IPS-20b (cell line): ENCODE data around the gene MYOC.
"Not testable (repeated sequence)": the region's sequence is repeated elsewhere in the genome, so short reads cannot be mapped to it uniquely, and the experiment has no call there.

Source experiments
- H3K27ac ChIP-seq: one replicate; pipeline ENCODE4 v1.5.1; 2013; ENCODE audit warnings: low read length
- H3K27me3 ChIP-seq: 2 replicates; pipeline ENCODE4 v1.6.1; 2013; ENCODE audit warnings: mild to moderate bottlenecking, low read length, inconsistent platforms; ENCODE audit not compliant: insufficient read depth
- H3K36me3 ChIP-seq: 2 replicates; pipeline ENCODE4 v1.6.1; 2013; ENCODE audit warnings: low read depth, mild to moderate bottlenecking, inconsistent platforms, low read length, moderate library complexity; ENCODE audit not compliant: insufficient read depth
- H3K4me1 ChIP-seq: 2 replicates; pipeline ENCODE4 v1.6.1; 2013; ENCODE audit warnings: mild to moderate bottlenecking, control low read depth, inconsistent platforms, low read length, moderate library complexity; ENCODE audit not compliant: insufficient read depth
- H3K4me3 ChIP-seq: 2 replicates; pipeline ENCODE4 v1.5.1; 2013; ENCODE audit warnings: mild to moderate bottlenecking, low read length, inconsistent platforms
- H3K9ac ChIP-seq: 2 replicates; pipeline ENCODE4 v1.6.1; 2013; ENCODE audit warnings: low read depth, mild to moderate bottlenecking, inconsistent platforms, low read length, moderate library complexity
- H3K9me3 ChIP-seq: 2 replicates; pipeline ENCODE4 v1.6.1; 2013; ENCODE audit warnings: mild to moderate bottlenecking, low read depth, low read length, inconsistent platforms; ENCODE audit not compliant: insufficient read depth

Gene MYOC

DNA sequence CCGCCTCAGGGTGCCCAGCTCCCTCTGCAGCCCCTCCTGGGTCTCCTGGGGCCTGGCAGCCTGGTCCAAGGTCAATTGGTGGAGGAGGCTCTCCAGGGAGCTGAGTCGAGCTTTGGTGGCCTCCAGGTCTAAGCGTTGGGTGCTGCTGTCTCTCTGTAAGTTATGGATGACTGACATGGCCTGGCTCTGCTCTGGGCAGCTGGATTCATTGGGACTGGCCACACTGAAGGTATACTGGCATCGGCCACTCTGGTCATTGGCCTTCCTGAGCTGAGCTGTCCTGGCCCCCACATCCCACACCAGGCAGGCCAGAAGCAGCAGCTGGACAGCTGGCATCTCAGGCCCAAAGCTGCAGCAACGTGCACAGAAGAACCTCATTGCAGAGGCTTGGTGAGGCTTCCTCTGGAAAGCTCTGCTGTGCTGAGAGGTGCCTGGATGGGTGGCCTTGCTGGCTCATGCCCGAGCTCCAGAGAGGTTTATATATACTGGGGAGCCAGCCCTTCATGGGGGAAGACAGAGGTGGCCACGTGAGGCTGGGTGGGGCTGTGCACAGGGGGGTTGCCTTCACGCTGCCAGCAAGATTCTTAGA is at the start of gene MYOC:
TSS of gene MYOC (minus strand) at position 455 of the 589 bp plus-strand sequence. CDS start at position 378, 77 bp downstream.
- H3K36me3 ChIP-seq = no peaks in the 10 kb centered on the region

DNA sequence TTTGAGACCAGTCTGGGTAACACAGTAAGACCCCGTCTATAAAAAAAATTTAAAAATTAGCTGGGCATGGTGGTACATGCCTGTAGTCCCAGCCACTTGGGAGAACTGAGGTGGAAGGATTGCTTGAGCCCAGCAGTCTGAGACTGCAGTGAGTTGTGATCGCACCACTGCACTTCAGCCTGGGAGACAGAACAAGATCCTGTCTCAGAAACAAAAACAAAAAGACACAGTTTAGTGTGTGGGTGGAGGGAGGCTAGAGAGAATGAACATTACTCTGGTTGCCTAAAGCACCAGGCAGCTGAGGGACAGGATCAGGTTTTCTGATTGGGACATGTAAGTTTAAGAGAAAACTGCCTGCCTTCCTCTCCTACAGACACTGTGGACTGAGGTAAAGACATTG is 47.0 kb upstream of the MYOC start:
- H3K4me3 ChIP-seq = no peak overlapping the region
- H3K27me3 ChIP-seq = no peaks in the 10 kb centered on the region
- no peak overlapping the region for H3K27ac ChIP-seq
- H3K36me3 ChIP-seq = no peaks in the 10 kb centered on the region
- H3K9me3 ChIP-seq = peaks cover 5% of the 10 kb centered on the region; the same call in 1 of the 2 replicates
- H3K4me1 ChIP-seq = no peaks in the 10 kb centered on the region
- no peak overlapping the region for H3K9ac ChIP-seq

More for the DNA sequence above, at the start of gene MYOC:
- Histone ChIP-seq H3K9ac (no peak within 1 kb of the TSS), H3K4me1 (no peaks in the 10 kb centered on the region), H3K4me3 (no peak within 1 kb of the TSS), H3K27ac (no peak within 1 kb of the TSS), H3K9me3 (no peaks in the 10 kb centered on the region), H3K27me3 (peaks cover 10% of the 10 kb centered on the region; the same call in 1 of the 2 replicates)

DNA sequence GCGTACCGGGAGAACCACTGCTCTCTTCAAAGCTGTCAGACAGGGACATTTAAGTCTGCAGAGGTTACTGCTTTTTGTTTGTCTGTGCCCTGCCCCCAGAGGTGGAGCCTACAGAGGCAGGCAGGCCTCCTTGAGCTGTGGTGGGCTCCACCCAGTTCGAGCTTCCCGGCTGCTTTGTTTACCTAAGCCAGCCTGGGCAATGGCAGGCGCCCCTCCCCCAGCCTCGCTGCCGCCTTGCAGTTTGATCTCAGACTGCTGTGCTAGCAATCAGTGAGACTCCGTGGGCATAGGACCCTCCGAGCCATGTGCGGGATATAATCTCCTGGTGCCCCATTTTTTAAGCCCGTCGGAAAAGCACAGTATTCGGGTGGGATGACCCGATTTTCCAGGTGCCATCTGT is 43.3 kb upstream of the MYOC start:
- H3K36me3 ChIP-seq, H3K9ac ChIP-seq, H3K27me3 ChIP-seq, H3K9me3 ChIP-seq, H3K4me3 ChIP-seq, H3K27ac ChIP-seq, H3K4me1 ChIP-seq: not testable (repeated sequence)

DNA sequence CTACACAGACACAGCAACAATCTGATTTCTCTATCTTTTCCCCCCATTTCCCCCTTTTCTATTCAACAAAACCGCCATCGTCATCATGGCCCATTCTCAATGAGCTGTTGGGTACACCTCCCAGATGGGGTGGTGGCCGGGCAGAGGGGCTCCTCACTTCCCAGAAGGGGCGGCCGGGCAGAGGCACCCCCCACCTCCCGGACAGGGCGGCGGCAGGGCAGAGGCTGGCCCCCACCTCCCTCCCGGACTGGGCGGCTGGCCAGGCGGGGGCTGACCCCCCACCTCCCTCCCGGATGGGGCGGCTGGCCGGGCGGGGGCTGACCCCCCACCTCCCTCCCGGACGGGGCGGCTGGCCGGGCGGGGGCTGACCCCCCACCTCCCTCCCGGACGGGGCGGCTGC is 41.1 kb upstream of the MYOC start:
- not testable (repeated sequence) for H3K27ac ChIP-seq, H3K9me3 ChIP-seq, H3K36me3 ChIP-seq, H3K4me3 ChIP-seq, H3K27me3 ChIP-seq, H3K4me1 ChIP-seq, H3K9ac ChIP-seq

DNA sequence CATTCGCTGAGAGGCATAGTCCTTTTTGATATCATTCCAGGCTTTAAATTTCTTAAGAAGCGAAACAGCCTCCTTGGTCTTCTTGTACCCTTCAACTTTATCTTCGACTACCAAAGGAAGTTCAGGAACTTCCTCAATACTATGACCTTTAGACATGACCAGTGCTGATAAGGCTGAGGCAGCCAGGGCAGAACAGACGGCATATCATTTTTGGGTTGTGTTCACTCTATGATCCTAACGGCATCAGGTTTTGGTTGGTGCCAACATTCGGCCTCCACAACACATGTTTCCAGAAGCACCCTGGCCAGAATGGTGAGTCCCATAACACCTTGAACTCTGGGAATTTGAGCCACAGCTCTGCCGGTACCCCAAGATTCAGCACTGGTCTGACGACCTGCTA is 31.4 kb upstream of the MYOC start:
- Histone ChIP-seq H3K4me1 (no peaks in the 10 kb centered on the region), H3K27me3 (no peaks in the 10 kb centered on the region), H3K9ac (no peak overlapping the region), H3K27ac (no peak overlapping the region), H3K9me3 (no peaks in the 10 kb centered on the region), H3K4me3 (no peak overlapping the region), H3K36me3 (no peaks in the 10 kb centered on the region)

DNA sequence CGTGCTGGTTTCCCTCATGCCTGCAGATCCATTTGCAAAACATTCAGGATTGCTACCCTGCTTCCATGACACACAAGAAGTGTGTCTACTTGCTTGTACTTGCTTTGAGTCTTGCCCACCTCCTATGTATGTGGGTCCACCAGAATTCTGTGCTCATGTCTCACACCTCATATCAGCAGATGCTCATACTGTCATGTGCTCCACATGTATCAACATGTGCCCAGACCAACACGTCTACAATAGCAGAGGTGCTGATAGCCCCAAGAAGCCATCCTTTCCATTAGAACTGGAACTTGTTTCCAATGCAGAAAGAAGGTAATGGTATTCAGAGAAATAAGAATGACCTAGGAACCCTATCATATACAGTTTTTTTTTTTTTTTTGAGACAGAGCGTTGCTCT is 27.9 kb upstream of the MYOC start:
- Histone ChIP-seq H3K36me3 (no peaks in the 10 kb centered on the region), H3K9me3 (no peaks in the 10 kb centered on the region), H3K27me3 (no peaks in the 10 kb centered on the region), H3K4me1 (no peaks in the 10 kb centered on the region), H3K27ac (no peak overlapping the region), H3K9ac (no peak overlapping the region), H3K4me3 (no peak overlapping the region)

DNA sequence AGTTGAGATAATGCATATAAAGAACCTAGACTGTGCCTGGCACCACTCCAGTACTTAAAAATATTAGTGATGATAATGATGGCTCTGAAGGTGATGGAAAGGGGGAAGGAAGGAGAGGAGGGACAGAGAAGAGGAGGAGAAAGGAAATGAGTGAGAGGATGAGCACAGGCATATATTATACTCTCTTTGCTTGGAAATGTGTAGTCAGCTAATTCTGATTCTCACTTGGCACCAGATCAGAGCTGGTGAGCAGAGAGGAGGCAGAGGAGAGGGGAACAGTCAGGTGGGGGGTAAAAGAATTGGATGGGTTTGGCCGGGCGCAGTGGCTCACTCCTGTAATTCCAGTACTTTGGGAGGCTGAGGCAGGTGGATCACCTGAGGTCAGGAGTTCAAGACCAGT is 24.3 kb upstream of the MYOC start:
- H3K4me3 ChIP-seq = no peak overlapping the region
- H3K9me3 ChIP-seq = no peaks in the 10 kb centered on the region
- H3K27me3 ChIP-seq = no peaks in the 10 kb centered on the region
- H3K27ac ChIP-seq = no peak overlapping the region
- H3K9ac ChIP-seq = no peak overlapping the region
- no peaks in the 10 kb centered on the region for H3K36me3 ChIP-seq
- H3K4me1 ChIP-seq = no peaks in the 10 kb centered on the region

DNA sequence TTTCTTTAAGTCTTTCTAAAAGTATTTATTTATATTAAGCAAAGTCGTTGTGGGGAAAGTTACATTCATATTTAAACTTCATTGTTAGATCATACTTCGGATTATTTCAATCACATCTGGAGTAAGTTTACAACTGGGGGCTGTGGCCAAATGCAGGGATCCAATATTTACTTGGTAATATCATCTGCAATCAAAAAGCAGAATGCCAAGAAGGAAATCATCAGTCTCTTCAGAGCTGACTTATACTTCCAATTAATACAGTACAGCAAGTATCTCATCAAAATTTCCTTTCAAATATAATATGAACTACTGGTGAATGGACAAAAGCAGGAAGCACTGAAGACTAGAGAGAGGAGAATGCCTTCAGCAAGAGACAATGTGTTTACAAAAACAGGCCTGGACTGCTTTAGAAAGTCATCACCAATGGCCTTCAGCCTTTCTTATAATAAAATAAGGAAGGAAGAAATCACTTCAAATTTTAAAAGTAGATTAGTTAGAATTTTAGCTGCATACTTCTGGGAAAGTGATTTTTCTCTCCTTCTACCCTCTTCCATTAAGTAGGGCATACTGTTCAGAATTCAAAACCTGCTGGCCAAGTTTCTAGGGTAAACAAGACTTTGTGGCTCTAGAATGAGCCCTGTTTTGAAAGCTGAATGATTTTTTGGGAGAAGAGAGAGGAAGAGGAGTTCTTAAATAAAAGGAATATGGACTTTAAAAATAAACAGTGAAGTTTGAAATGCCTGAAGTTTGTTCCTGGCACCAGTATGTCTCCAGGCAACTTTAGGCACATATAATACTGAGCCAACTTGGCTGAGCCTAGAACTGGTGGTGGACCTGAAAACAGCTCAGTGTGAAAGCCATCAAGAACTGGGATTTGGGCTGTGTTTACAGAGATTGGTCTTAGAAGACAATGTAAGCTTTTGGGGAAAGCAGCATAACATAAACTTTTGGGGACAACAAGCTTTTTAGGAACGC is 22.2 kb upstream of the MYOC start:
- H3K36me3 ChIP-seq = no peaks in the 10 kb centered on the region
- H3K9me3 ChIP-seq = no peaks in the 10 kb centered on the region
- no peaks in the 10 kb centered on the region for H3K4me1 ChIP-seq
- no peak overlapping the region for H3K27ac ChIP-seq
- H3K9ac ChIP-seq = no peak overlapping the region
- no peak overlapping the region for H3K4me3 ChIP-seq
- no peaks in the 10 kb centered on the region for H3K27me3 ChIP-seq

DNA sequence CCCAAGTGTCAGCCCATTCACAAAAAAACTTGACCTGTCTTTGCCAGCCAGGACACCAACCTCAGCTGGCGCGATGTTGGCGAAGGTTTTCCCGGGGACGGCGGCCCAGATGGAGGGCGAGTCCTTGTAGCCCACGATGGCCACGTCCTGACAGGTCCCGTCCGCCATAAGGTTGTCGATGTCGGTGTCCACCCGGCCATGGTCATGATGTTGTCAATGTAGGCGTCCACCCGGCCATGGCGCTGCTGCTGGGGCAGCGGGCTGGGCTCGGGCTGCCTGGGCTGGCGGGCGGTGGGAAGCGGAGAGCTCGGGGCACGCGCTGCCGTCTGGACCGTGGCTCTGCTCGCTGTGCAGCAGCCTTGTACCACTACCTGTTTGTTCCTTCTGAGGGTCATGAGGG is 18.3 kb upstream of the MYOC start:
- Histone ChIP-seq H3K27me3 (no peaks in the 10 kb centered on the region), H3K9ac (no peak overlapping the region), H3K36me3 (no peaks in the 10 kb centered on the region), H3K4me3 (no peak overlapping the region), H3K4me1 (no peaks in the 10 kb centered on the region), H3K27ac (no peak overlapping the region), H3K9me3 (no peaks in the 10 kb centered on the region)

DNA sequence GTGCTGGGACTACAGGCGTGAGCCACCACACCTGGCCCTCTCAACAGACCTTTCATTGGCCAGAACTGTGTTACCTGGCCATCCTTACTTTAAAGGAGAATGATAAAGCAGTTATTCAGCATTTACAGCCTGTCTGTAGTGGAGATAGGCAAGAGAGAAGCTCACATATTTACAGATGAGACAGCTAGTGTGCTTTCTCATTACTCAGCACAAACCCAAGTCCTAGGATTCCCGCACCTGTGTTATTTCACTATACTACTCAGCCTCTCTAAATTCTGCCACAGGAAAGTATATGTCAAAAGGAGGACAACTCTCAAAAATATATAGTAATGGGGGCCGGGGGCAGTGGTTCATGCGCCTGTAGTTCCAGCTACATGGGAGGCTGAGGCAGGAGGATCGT is 15.9 kb upstream of the MYOC start:
- Histone ChIP-seq H3K36me3 (no peaks in the 10 kb centered on the region), H3K27me3 (no peaks in the 10 kb centered on the region), H3K9ac (no peak overlapping the region), H3K27ac (no peak overlapping the region), H3K4me1 (no peaks in the 10 kb centered on the region), H3K9me3 (no peaks in the 10 kb centered on the region), H3K4me3 (no peak overlapping the region)

DNA sequence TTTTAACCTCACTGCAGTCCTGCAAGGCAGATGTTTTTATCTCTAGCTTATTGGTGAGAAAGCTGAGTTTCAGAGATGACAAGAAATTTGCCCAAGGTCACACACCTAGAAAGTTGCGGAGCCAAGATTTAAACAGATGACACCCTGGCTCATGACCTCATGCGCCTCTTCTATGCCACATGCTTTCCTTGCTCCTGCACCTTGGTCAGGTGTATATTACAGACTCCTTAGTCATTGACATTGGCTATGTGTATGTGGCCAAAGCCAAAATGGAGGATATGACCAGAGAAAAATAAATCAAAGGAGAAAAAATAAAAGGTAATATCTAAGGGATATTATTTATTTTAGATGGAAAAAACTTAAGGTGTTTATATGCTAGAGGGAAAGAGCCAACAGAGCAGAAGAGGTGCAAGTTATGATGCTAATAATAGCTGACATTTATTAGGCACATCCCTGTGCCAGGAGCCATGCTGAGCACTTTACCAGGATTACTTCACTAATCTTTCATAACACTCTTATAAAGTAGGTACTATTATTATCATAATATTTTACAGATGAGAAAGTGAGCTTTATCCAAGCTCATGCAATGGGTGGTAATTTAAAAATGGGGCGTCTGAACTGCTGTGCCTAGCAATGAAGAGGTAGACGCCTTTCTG is 13.8 kb upstream of the MYOC start:
- H3K4me1 ChIP-seq = no peaks in the 10 kb centered on the region
- H3K9ac ChIP-seq = no peak overlapping the region
- no peaks in the 10 kb centered on the region for H3K9me3 ChIP-seq
- no peak overlapping the region for H3K27ac ChIP-seq
- H3K36me3 ChIP-seq = no peaks in the 10 kb centered on the region
- no peak overlapping the region for H3K4me3 ChIP-seq
- no peaks in the 10 kb centered on the region for H3K27me3 ChIP-seq

DNA sequence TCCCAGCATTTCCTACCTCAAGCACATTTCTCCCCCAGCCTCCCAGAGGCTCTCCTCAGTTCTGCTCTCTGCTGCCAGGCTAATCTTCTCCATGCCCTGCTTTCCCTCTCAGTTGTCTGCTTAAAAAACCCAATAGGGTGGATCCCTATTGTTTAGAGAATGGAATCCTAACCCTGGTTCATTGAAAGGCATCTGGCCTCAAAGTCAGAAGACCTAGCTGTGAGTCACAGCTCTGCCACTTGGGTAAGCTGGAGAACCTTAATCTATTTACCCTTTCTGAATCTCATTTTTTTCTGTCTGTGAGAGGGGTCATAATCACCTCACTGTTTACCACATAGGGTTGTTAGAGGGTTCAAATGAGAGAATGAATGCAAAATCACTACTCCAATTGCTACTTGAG is 12.5 kb upstream of the MYOC start:
- Histone ChIP-seq H3K36me3 (no peaks in the 10 kb centered on the region), H3K9ac (no peak overlapping the region), H3K4me1 (0 out of 2 replicates have a peak, but pooled peaks cover 4% of the 10 kb centered on the region), H3K27me3 (no peaks in the 10 kb centered on the region), H3K27ac (no peak overlapping the region), H3K9me3 (no peaks in the 10 kb centered on the region), H3K4me3 (no peak overlapping the region)
